ENCODE results near the gene ZMYND8. TPM values are rescaled to one million over a fixed set of nuclear protein-coding genes. Genes with fewer than 3 reads are reported as not detected.

The ZMYND8 gene
- total and polyA plus RNA-seq, 2 of the 8 experiments (the other 6 are each of a cell fraction or from before 2014, with no cell fraction given) = 50.5 to 163 TPM

DNA sequence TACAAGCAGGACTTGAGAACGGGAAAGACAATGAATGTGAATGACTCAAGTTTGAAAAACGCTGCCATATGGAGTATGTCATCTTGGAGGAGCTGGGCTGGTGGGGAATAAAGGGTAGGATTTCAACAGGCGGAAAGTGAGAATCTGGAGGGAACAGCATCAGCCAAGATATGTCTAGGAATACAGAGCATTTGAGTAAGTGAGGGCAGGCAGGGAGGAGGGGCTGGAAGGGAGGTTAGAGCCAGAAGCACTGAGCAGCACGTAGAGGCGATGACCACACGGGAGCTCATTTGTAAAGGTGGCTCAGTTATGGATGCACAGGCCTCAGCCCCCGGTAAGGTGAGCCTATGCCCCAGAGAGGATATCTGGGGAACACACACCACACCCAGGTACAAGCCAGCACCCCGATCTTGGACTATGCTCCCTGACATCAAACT lies 115.1 kb downstream of the ZMYND8 start:
- Histone ChIP-seq H2AK5ac (ENCODE audit: low read depth, low read length) (no peak overlapping the region), H3K36me3 (ENCODE audit: control insufficient read depth in 2 of 4, insufficient read depth in 4 of 4, low read length in 3 of 4) (peaks cover 33 to 81% (median 64%) of the 10 kb centered on the region in 4 experiments), H3K23me2 (ENCODE audit: low read depth, low read length) (no peaks in the 10 kb centered on the region), H4K91ac (replicated peaks; ENCODE audit: insufficient read length, low read length) (no peak overlapping the region), H2BK12ac (ENCODE audit: low read depth, low read length) (no peak overlapping the region), H3K23ac (ENCODE audit: insufficient read length) (no peak overlapping the region), H2BK15ac (ENCODE audit: low read length) (no peak overlapping the region), H2AFZ (ENCODE audit: low read length) (no peak overlapping the region), H3K79me1 (ENCODE audit: low read depth, low read length) (peaks cover 10% of the 10 kb centered on the region; the same call in 1 of the 2 replicates), H3K79me2 (ENCODE audit: control insufficient read depth in 1 of 2, insufficient read depth in 2 of 2, low read length in 2 of 2) (peaks cover 0 to 38% of the 10 kb centered on the region in 2 experiments; a peak in 3 of 4 replicates), H2BK5ac (ENCODE audit: low read depth, low read length) (no peak overlapping the region), H3K4me2 (ENCODE audit: insufficient read depth in 1 of 2, low read depth in 2 of 2, low read length in 2 of 2) (no peak overlapping the region), H2BK120ac (replicated peaks; ENCODE audit: low read depth, low read length) (no peak overlapping the region), H3K9ac (replicated peaks in 1 of 4; ENCODE audit: extremely low read depth in 1 of 4, low read depth in 3 of 4, low read length in 3 of 4) (no peak overlapping the region), H3K4me1 (replicated peaks in 1 of 4; ENCODE audit: control insufficient read depth in 3 of 4, insufficient read depth in 4 of 4, low read length in 3 of 4) (no peaks in the 10 kb centered on the region), H3K4ac (replicated peaks; ENCODE audit: insufficient read length, low read depth, low read length) (no peak overlapping the region), H3K27me3 (replicated peaks in 1 of 4; ENCODE audit: control insufficient read depth in 3 of 4, extremely low read depth in 1 of 4, insufficient read depth in 3 of 4, low read length in 3 of 4) (no peaks in the 10 kb centered on the region), H3K18ac (ENCODE audit: extremely low read depth, low read length) (no peak overlapping the region), H3K14ac (ENCODE audit: insufficient read length) (no peak overlapping the region), H3K4me3 (ENCODE audit: extremely low read depth in 1 of 4, insufficient read depth in 2 of 4, low read depth in 3 of 4, low read length in 4 of 4) (no peak overlapping the region), H4K8ac (ENCODE audit: extremely low read depth, insufficient read depth, low read length) (no peak overlapping the region), H3K9me3 (ENCODE audit: insufficient read depth in 2 of 2, low read depth in 1 of 2, low read length in 1 of 2) (no peaks in the 10 kb centered on the region), H3K56ac (replicated peaks; ENCODE audit: insufficient read length, low read depth, low read length) (no peak overlapping the region), H4K20me1 (replicated peaks in 1 of 2; ENCODE audit: control insufficient read depth in 1 of 2, insufficient read depth in 2 of 2, low read length in 2 of 2) (peaks cover 6 to 8% of the 10 kb centered on the region in 2 experiments), H3K27ac (ENCODE audit: low read depth, low read length) (no peak overlapping the region), H2BK20ac (ENCODE audit: low read length) (no peak overlapping the region), H4K5ac (ENCODE audit: insufficient read length, low read depth, low read length) (no peak overlapping the region)
- FAIRE-seq (no peak), DNase-seq (ENCODE audit: low read depth in 1 of 2, low spot score in 2 of 2) (no peak)
- ChIA-PET POLR2A (ENCODE audit: partially characterized antibody) (interaction anchor here (1.2 to 1.7 kb wide), 3 partner anchors 36 to 120 kb away, joined by 3 to 5 read pairs (median 3); no protein-coding TSS in a partner anchor), CTCF (ENCODE audit: partially characterized antibody) (interaction anchor here (0.9 to 2.3 kb wide), 8 partner anchors 31 to 166 kb away, joined by 3 to 7 read pairs (median 4); no protein-coding TSS in a partner anchor)
- 89% methylated on average over 8 of the region's 8 CpGs; no CpG with 5 or more reads in 1 of the 2 experiments for WGBS, 2 experiments (ENCODE audit: extremely low coverage in 1 of 2, insufficient coverage in 1 of 2, insufficient read length in 1 of 2, insufficient replicate concordance in 2 of 2, low coverage in 1 of 2, low lambda C conversion rate in 2 of 2, missing lambda C conversion rate in 1 of 2)
- TF ChIP-seq ASH2L (IDR thresholded peaks at IDR 0.05; ENCODE audit: low read length) (no peak), SP2 (IDR thresholded peaks at IDR 0.05; ENCODE audit: low read length) (no peak), CTBP2 (IDR thresholded peaks at IDR 0.05; ENCODE audit: borderline replicate concordance, insufficient read depth, insufficient read length, low read length) (no peak), FOSL1 (IDR thresholded peaks at IDR 0.05; ENCODE audit: insufficient read depth, low read depth, low read length) (no peak), YY1 (IDR thresholded peaks at IDR 0.05; ENCODE audit: low read depth, low read length) (no peak), SP4 (IDR thresholded peaks at IDR 0.05; ENCODE audit: low read length) (no peak), CHD1 (IDR thresholded peaks at IDR 0.05; ENCODE audit: low read depth, low read length) (no peak), SIX5 (IDR thresholded peaks at IDR 0.05; ENCODE audit: low read depth, low read length) (no peak), EZH2 (IDR thresholded peaks at IDR 0.05; ENCODE audit: low read depth, low read length, severe bottlenecking) (no peak), EP300 (IDR thresholded peaks at IDR 0.05; ENCODE audit: borderline replicate concordance in 1 of 2, low read depth in 2 of 2, low read length in 2 of 2) (no peak)
- TF ChIP-seq, protein P1, sequence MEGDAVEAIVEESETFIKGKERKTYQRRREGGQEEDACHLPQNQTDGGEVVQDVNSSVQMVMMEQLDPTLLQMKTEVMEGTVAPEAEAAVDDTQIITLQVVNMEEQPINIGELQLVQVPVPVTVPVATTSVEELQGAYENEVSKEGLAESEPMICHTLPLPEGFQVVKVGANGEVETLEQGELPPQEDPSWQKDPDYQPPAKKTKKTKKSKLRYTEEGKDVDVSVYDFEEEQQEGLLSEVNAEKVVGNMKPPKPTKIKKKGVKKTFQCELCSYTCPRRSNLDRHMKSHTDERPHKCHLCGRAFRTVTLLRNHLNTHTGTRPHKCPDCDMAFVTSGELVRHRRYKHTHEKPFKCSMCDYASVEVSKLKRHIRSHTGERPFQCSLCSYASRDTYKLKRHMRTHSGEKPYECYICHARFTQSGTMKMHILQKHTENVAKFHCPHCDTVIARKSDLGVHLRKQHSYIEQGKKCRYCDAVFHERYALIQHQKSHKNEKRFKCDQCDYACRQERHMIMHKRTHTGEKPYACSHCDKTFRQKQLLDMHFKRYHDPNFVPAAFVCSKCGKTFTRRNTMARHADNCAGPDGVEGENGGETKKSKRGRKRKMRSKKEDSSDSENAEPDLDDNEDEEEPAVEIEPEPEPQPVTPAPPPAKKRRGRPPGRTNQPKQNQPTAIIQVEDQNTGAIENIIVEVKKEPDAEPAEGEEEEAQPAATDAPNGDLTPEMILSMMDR (IDR thresholded peaks at IDR 0.05; ENCODE audit: control extremely low read depth in 1 of 3, insufficient read depth in 1 of 3, low read depth in 1 of 3, low read length in 3 of 3) = no peak

All from H1 (cell line).